Liver (tissue), 9 donors: Measurements from ENCODE around the gene SGMS1. TPM values are rescaled to one million over a fixed set of nuclear protein-coding genes. Genes with fewer than 3 reads are reported as not detected.
A peak's percentile ranks its signal among the peaks of the same experiment; 100 is the strongest.

Experiments used
- DNase-seq: peaks from one replicate; pipeline ENCODE4 v3.0.0-alpha.2; 2017; ENCODE audit warnings: low spot score
- H3K27ac ChIP-seq, 2 donors: one replicate each; pipeline ENCODE4 v1.7.0; 2013; ENCODE audit warnings: inconsistent platforms in 2 of 2, low read length in 2 of 2, control low read depth in 1 of 2, low read depth in 1 of 2, mild to moderate bottlenecking in 1 of 2
- H3K27me3 ChIP-seq, 4 donors: one replicate each; pipeline versions ENCODE4 v1.6.1 to v1.7.0; 2013; ENCODE audit warnings: low read length in 3 of 4, inconsistent platforms in 1 of 4, mild to moderate bottlenecking in 1 of 4, moderate library complexity in 1 of 4; ENCODE audit not compliant: control insufficient read depth in 4 of 4, insufficient read depth in 4 of 4
- H3K36me3 ChIP-seq, 4 donors: one replicate each; pipeline versions ENCODE4 v1.6.1 to v1.7.0; 2013; ENCODE audit warnings: low read length in 3 of 4, mild to moderate bottlenecking in 3 of 4, low read depth in 1 of 4, moderate library complexity in 1 of 4; ENCODE audit not compliant: control insufficient read depth in 4 of 4, insufficient read depth in 3 of 4
- H3K4me1 ChIP-seq, 4 donors: one replicate each; pipeline versions ENCODE4 v1.6.1 to v1.7.0; 2013; ENCODE audit warnings: low read length in 3 of 4, mild to moderate bottlenecking in 3 of 4, moderate library complexity in 1 of 4; ENCODE audit not compliant: control insufficient read depth in 4 of 4, insufficient read depth in 4 of 4
- H3K4me3 ChIP-seq, 3 donors: one replicate each; pipeline versions ENCODE4 v1.6.1 to v1.7.0; 2013; ENCODE audit warnings: low read length in 3 of 3, control low read depth in 1 of 3, low read depth in 1 of 3, mild to moderate bottlenecking in 1 of 3
- H3K9ac ChIP-seq, 2 donors: one replicate each; pipeline ENCODE4 v1.7.0; 2013; ENCODE audit warnings: low read length in 2 of 2, mild to moderate bottlenecking in 2 of 2, moderate library complexity in 2 of 2, control low read depth in 1 of 2, low read depth in 1 of 2
- H3K9me3 ChIP-seq, 4 donors: one replicate each; pipeline versions ENCODE4 v1.6.1 to v1.7.0; 2013; ENCODE audit warnings: low read length in 3 of 4; ENCODE audit not compliant: control insufficient read depth in 4 of 4
- FOXA2 ChIP-seq: IDR thresholded peaks from 2 replicates; pipeline ENCODE4 v1.6.1; 2016; ENCODE audit warnings: antibody characterized with exemption
- GABPA ChIP-seq, 2 donors: IDR thresholded peaks in 1 of 2; conservative IDR thresholded peaks in 1 of 2; 2 replicates each; pipeline ENCODE4 v1.6.1; 2016; ENCODE audit warnings: antibody characterized with exemption in 2 of 2, mild to moderate bottlenecking in 1 of 2, moderate library complexity in 1 of 2
- HNF4A ChIP-seq, 2 donors: conservative IDR thresholded peaks; 2 replicates each; pipeline ENCODE4 v1.6.1; 2016; ENCODE audit warnings: antibody characterized with exemption in 2 of 2, mild to moderate bottlenecking in 2 of 2
- HNF4G ChIP-seq: IDR thresholded peaks from 2 replicates; pipeline ENCODE4 v1.6.1; 2016; ENCODE audit warnings: antibody characterized with exemption
- JUND ChIP-seq, 2 donors: IDR thresholded peaks; 2 replicates each; pipeline ENCODE4 v1.6.1; 2016; ENCODE audit warnings: antibody characterized with exemption in 2 of 2
- NR2F2 ChIP-seq: IDR thresholded peaks from 2 replicates; pipeline ENCODE4 v1.6.1; 2016; ENCODE audit warnings: antibody characterized with exemption
- RAD21 ChIP-seq, 2 donors: IDR thresholded peaks; 2 replicates each; pipeline ENCODE4 v1.6.1; 2016; ENCODE audit warnings: antibody characterized with exemption in 2 of 2, mild to moderate bottlenecking in 2 of 2
- RXRA ChIP-seq, 2 donors: IDR thresholded peaks; 2 replicates each; pipeline ENCODE4 v1.6.1; 2017 to 2018; ENCODE audit warnings: antibody characterized with exemption in 2 of 2, mild to moderate bottlenecking in 1 of 2
- SP1 ChIP-seq: IDR thresholded peaks from 2 replicates; pipeline ENCODE4 v1.6.1; 2018; ENCODE audit warnings: antibody characterized with exemption, mild to moderate bottlenecking
- TAF1 ChIP-seq: conservative IDR thresholded peaks from 2 replicates; pipeline ENCODE4 v1.6.1; 2016; ENCODE audit warnings: antibody characterized with exemption, mild to moderate bottlenecking
- YY1 ChIP-seq: IDR thresholded peaks from 2 replicates; pipeline ENCODE4 v1.6.1; 2016; ENCODE audit warnings: antibody characterized with exemption, mild to moderate bottlenecking
- WGBS: extraction: QIAGEN DNeasy Blood & Tissue Kit; methylation state at CpG from one replicate; pipeline ENCODE4 v1.1.7; 2013; 5-methylcytosine and 5-hydroxymethylcytosine counted together
- polyA plus RNA-seq, 2 donors: library from polyadenylated mRNA; stranded (reverse) in 1 of 2; unstranded in 1 of 2; fragments of 200-250 nt in 1 of 2; fragments of >200 nt in 1 of 2; fragmentation: Nextera tagmentation in 1 of 2; extraction: Ambion mirVana in 1 of 2; gene quantifications; one replicate each; pipeline versions ENCODE4 v1.2.1 to v1.2.3, GENCODE V29; 2013 to 2015
- total RNA-seq, 2 donors: library from RNA; depleted of rRNA; stranded (reverse); fragments of >200 nt; gene quantifications; one replicate each; pipeline ENCODE4 v1.2.3, GENCODE V29; 2014
- TF ChIP-seq, protein P1 (sequence below): IDR thresholded peaks from 2 replicates; pipeline ENCODE4 v1.6.1; 2016; ENCODE audit warnings: antibody characterized with exemption, mild to moderate bottlenecking
- TF ChIP-seq, protein P2 (sequence below): fragments of 150-350 bp; IDR thresholded peaks from 2 replicates; pipeline ENCODE4 v1.5.1; 2017; ENCODE audit warnings: improper control_type of control experiment, low read depth, low read length; ENCODE audit not compliant: missing input control
- TF ChIP-seq, protein P3 (sequence below): IDR thresholded peaks from 2 replicates; pipeline ENCODE4 v1.6.1; 2016; ENCODE audit warnings: antibody characterized with exemption
- donor health status: healthy.
- donor health status: healthy.
- donor health status: healthy.
- donor health status: healthy.
- donor health status: healthy.

Gene SGMS1
- total and polyA plus RNA-seq, 4 donors, result 6.8 to 98.2 (median 21.1) TPM

DNA sequence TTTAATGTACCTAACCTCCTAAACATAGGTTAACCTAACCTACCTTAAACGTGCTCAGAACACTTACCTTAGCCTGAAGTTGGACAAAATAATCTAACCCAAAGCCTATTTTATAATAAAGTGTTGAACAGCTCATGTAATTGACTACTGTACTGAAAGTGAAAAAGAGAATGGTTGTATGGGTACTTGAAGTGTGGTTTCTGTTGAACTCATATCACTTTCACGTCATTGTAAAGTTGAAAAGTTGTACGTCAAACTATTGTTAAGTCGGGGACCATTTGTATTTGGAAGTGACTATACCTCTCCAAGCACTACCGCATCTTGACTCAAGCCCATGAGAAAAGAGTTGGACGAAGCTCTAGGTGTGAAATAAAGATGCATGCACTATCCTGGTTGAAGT, 334.6 kb downstream of the SGMS1 start:
- Histone ChIP-seq H3K4me3 (no peak overlapping the region), H3K9ac (no peak overlapping the region), H3K36me3 (no peaks in the 10 kb centered on the region), H3K27ac (no peak overlapping the region), H3K9me3 (no peaks in the 10 kb centered on the region), H3K4me1 (peaks cover 7 to 21% (median 17%) of the 10 kb centered on the region in 4 donors), H3K27me3 (no peaks in the 10 kb centered on the region)
- DNase-seq, result no peak
- TF ChIP-seq FOXA2 (no peak), YY1 (no peak), SP1 (no peak), RAD21 (IDR thresholded peaks at IDR 0.05) (no peak), NR2F2 (no peak), RXRA (IDR thresholded peaks at IDR 0.05) (no peak), GABPA (IDR thresholded peaks at IDR 0.05 in 1 of 2, conservative IDR thresholded peaks at IDR 0.05 in 1 of 2) (no peak), JUND (IDR thresholded peaks at IDR 0.05) (no peak), TAF1 (no peak), HNF4G (no peak)
- TF ChIP-seq, protein P1, sequence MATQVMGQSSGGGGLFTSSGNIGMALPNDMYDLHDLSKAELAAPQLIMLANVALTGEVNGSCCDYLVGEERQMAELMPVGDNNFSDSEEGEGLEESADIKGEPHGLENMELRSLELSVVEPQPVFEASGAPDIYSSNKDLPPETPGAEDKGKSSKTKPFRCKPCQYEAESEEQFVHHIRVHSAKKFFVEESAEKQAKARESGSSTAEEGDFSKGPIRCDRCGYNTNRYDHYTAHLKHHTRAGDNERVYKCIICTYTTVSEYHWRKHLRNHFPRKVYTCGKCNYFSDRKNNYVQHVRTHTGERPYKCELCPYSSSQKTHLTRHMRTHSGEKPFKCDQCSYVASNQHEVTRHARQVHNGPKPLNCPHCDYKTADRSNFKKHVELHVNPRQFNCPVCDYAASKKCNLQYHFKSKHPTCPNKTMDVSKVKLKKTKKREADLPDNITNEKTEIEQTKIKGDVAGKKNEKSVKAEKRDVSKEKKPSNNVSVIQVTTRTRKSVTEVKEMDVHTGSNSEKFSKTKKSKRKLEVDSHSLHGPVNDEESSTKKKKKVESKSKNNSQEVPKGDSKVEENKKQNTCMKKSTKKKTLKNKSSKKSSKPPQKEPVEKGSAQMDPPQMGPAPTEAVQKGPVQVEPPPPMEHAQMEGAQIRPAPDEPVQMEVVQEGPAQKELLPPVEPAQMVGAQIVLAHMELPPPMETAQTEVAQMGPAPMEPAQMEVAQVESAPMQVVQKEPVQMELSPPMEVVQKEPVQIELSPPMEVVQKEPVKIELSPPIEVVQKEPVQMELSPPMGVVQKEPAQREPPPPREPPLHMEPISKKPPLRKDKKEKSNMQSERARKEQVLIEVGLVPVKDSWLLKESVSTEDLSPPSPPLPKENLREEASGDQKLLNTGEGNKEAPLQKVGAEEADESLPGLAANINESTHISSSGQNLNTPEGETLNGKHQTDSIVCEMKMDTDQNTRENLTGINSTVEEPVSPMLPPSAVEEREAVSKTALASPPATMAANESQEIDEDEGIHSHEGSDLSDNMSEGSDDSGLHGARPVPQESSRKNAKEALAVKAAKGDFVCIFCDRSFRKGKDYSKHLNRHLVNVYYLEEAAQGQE, result no peak
- TF ChIP-seq, protein P2, sequence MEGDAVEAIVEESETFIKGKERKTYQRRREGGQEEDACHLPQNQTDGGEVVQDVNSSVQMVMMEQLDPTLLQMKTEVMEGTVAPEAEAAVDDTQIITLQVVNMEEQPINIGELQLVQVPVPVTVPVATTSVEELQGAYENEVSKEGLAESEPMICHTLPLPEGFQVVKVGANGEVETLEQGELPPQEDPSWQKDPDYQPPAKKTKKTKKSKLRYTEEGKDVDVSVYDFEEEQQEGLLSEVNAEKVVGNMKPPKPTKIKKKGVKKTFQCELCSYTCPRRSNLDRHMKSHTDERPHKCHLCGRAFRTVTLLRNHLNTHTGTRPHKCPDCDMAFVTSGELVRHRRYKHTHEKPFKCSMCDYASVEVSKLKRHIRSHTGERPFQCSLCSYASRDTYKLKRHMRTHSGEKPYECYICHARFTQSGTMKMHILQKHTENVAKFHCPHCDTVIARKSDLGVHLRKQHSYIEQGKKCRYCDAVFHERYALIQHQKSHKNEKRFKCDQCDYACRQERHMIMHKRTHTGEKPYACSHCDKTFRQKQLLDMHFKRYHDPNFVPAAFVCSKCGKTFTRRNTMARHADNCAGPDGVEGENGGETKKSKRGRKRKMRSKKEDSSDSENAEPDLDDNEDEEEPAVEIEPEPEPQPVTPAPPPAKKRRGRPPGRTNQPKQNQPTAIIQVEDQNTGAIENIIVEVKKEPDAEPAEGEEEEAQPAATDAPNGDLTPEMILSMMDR, result no peak
- TF ChIP-seq, protein P3, sequence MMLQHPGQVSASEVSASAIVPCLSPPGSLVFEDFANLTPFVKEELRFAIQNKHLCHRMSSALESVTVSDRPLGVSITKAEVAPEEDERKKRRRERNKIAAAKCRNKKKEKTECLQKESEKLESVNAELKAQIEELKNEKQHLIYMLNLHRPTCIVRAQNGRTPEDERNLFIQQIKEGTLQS, result no peak
- 93% methylated on average over 6 of the region's 6 CpGs for WGBS

DNA sequence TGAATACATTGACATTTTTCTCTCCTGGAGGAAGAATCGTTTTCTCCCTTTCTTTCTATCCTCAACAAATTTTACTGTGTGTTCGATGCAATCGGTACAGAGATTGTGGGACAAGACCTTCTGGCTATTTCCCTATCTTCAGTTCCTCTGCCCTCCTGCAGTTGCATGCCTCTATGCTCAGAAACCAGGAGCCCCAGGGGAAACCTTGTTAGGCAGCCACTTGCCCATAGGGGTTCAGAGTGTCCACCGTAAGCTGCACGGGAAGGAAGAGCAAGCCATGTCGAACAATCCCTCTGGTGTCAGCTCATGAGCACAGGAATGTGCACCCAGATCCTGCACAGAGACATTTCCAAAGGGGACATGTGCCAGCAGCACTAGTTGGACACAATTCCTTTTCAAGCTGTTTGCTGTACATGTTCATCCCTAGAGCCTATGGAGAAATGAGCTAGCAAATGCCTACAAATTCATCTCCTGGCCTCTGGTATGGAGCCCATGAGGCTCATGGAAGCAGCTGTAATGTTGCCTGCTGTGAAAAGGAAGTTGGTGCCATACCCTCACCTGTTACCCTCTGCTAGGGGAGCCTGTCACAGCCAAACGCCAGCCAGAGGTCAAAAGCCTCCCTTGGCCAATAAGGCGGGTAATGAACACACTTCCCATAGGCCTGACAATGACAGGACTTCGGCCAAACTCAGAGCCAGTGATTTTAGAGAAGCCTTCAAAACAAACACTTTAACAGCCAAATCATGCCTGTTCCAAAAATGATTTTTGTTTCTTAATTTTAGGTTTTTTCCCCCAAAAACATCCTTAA, 336.6 kb downstream of the SGMS1 start:
- Histone ChIP-seq H3K27ac (peak overlapping the region; percentile 15 to 78), H3K9me3 (no peaks in the 10 kb centered on the region), H3K27me3 (no peaks in the 10 kb centered on the region), H3K9ac (no peak overlapping the region), H3K4me3 (no peak overlapping the region), H3K36me3 (no peaks in the 10 kb centered on the region), H3K4me1 (peaks cover 7 to 21% (median 17%) of the 10 kb centered on the region in 4 donors)
- no peak for DNase-seq
- TF ChIP-seq RAD21 (IDR thresholded peaks at IDR 0.05) (no peak), YY1 (no peak), HNF4A (conservative IDR thresholded peaks at IDR 0.05) (peak; percentile 35 to 45), SP1 (peak; percentile 51), RXRA (IDR thresholded peaks at IDR 0.05) (peak; percentile 46 to 57)
- 69% methylated on average over 9 of the region's 9 CpGs for WGBS
